Measurements from ENCODE around the gene ACVRL1. TPM values are rescaled to one million over a fixed set of nuclear protein-coding genes. Genes with fewer than 3 reads are reported as not detected.
A peak's percentile ranks its signal among the peaks of the same experiment; 100 is the strongest.

Gene ACVRL1
- total and polyA plus RNA-seq, 9 of the 15 experiments (the other 6 are each of a cell fraction or from before 2014, with no cell fraction given): 0.07 to 1.4 (median 0.30) TPM

DNA sequence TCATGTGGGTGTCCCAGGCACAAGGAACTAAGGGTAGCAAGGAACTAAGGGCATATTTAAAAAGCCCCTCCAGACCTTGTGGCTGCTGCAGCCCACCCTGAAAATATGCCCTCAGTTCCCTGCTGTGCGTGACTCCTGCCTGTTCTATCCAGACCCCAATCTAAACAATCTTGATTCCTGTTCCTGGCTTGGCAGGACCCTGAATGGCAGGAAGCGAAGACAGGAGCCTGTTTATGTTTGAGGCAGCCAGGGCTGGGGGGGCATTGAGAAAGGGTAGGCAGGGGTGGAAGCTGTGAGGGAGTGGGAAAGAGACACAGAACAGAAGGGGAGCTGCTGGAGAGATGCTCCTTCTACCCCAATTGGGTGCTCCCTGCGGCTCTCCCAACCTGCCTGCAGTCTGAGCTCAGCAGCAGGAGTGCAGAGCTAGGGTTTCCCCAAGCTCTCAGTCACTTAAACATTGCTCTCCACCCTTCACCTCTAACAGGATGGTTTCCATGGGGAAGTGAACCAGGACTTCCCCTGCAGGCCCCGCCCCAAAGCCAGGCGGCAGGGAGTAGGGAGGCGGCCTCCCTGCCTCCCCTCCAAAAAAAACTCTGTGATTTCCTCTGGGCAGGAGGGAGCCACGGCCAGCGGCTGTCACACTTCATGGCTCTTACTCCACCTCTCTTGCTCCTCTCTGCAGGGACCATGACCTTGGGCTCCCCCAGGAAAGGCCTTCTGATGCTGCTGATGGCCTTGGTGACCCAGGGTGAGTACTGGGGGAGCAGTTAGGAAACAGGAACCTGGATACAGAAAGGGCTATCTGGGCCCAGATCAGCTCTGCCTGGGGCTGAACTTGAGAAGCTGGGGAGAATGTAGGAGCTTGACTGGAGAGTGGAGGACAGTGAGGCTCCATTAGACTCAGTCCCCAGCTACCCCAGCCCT is 4.7 kb downstream of the ACVRL1 start (continued):
- TF ChIP-seq ZNF263 (CRISPR knock-in tag; IDR thresholded peaks at IDR 0.05; ENCODE audit: borderline replicate concordance) (peak; percentile 5; the same call in 1 of the 2 replicates), NCOA4 (IDR thresholded peaks at IDR 0.05; ENCODE audit: partially characterized antibody) (no peak), CCAR2 (IDR thresholded peaks at IDR 0.05; ENCODE audit: low read depth, low read length) (no peak), FOXK2 (conservative IDR thresholded peaks at IDR 0.05 in 1 of 2, IDR thresholded peaks at IDR 0.05 in 1 of 2; ENCODE audit: low read depth in 2 of 2) (no peak), SOX6 (IDR thresholded peaks at IDR 0.05) (0 out of 2 replicates have a peak, but pooled peaks have one; percentile 24), ZNF212 (CRISPR knock-in tag; IDR thresholded peaks at IDR 0.05) (no peak), HDAC1 (IDR thresholded peaks at IDR 0.05) (no peak), ZNF445 (CRISPR knock-in tag; IDR thresholded peaks at IDR 0.05; ENCODE audit: low read depth) (no peak), RBM39 (optimal IDR thresholded peaks at IDR 0.05; ENCODE audit: low read depth, low read length) (peak; percentile 45), PHF20 (IDR thresholded peaks at IDR 0.05; ENCODE audit: partially characterized antibody) (no peak), CTBP1 (IDR thresholded peaks at IDR 0.05; ENCODE audit: borderline replicate concordance) (peak; percentile 89)
- TF ChIP-seq, protein P1, sequence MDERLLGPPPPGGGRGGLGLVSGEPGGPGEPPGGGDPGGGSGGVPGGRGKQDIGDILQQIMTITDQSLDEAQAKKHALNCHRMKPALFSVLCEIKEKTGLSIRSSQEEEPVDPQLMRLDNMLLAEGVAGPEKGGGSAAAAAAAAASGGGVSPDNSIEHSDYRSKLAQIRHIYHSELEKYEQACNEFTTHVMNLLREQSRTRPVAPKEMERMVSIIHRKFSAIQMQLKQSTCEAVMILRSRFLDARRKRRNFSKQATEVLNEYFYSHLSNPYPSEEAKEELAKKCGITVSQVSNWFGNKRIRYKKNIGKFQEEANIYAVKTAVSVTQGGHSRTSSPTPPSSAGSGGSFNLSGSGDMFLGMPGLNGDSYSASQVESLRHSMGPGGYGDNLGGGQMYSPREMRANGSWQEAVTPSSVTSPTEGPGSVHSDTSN (CRISPR knock-in tag; IDR thresholded peaks at IDR 0.05; ENCODE audit: low read depth): no peak
- TF ChIP-seq, protein P1 (tag; conservative IDR thresholded peaks at IDR 0.05; ENCODE audit: low read depth): no peak
- TF ChIP-seq, protein P2, sequence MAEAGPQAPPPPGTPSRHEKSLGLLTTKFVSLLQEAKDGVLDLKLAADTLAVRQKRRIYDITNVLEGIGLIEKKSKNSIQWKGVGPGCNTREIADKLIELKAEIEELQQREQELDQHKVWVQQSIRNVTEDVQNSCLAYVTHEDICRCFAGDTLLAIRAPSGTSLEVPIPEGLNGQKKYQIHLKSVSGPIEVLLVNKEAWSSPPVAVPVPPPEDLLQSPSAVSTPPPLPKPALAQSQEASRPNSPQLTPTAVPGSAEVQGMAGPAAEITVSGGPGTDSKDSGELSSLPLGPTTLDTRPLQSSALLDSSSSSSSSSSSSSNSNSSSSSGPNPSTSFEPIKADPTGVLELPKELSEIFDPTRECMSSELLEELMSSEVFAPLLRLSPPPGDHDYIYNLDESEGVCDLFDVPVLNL (CRISPR knock-in tag; IDR thresholded peaks at IDR 0.05; ENCODE audit: low read depth): no peak
- TF ChIP-seq, protein P3, sequence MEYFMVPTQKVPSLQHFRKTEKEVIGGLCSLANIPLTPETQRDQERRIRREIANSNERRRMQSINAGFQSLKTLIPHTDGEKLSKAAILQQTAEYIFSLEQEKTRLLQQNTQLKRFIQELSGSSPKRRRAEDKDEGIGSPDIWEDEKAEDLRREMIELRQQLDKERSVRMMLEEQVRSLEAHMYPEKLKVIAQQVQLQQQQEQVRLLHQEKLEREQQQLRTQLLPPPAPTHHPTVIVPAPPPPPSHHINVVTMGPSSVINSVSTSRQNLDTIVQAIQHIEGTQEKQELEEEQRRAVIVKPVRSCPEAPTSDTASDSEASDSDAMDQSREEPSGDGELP (CRISPR knock-in tag; IDR thresholded peaks at IDR 0.05; ENCODE audit: borderline replicate concordance): 0 out of 2 replicates have a peak, but pooled peaks have one; percentile 2
- TF ChIP-seq, protein P4, sequence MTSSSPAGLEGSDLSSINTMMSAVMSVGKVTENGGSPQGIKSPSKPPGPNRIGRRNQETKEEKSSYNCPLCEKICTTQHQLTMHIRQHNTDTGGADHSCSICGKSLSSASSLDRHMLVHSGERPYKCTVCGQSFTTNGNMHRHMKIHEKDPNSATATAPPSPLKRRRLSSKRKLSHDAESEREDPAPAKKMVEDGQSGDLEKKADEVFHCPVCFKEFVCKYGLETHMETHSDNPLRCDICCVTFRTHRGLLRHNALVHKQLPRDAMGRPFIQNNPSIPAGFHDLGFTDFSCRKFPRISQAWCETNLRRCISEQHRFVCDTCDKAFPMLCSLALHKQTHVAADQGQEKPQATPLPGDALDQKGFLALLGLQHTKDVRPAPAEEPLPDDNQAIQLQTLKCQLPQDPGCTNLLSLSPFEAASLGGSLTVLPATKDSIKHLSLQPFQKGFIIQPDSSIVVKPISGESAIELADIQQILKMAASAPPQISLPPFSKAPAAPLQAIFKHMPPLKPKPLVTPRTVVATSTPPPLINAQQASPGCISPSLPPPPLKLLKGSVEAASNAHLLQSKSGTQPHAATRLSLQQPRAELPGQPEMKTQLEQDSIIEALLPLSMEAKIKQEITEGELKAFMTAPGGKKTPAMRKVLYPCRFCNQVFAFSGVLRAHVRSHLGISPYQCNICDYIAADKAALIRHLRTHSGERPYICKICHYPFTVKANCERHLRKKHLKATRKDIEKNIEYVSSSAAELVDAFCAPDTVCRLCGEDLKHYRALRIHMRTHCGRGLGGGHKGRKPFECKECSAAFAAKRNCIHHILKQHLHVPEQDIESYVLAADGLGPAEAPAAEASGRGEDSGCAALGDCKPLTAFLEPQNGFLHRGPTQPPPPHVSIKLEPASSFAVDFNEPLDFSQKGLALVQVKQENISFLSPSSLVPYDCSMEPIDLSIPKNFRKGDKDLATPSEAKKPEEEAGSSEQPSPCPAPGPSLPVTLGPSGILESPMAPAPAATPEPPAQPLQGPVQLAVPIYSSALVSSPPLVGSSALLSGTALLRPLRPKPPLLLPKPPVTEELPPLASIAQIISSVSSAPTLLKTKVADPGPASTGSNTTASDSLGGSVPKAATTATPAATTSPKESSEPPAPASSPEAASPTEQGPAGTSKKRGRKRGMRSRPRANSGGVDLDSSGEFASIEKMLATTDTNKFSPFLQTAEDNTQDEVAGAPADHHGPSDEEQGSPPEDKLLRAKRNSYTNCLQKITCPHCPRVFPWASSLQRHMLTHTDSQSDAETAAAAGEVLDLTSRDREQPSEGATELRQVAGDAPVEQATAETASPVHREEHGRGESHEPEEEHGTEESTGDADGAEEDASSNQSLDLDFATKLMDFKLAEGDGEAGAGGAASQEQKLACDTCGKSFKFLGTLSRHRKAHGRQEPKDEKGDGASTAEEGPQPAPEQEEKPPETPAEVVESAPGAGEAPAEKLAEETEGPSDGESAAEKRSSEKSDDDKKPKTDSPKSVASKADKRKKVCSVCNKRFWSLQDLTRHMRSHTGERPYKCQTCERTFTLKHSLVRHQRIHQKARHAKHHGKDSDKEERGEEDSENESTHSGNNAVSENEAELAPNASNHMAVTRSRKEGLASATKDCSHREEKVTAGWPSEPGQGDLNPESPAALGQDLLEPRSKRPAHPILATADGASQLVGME (CRISPR knock-in tag; IDR thresholded peaks at IDR 0.05): peak; percentile 28; the same call in 1 of the 2 replicates
